Urinary bladder (tissue), 4 donors: ENCODE results near the gene GALR1. TPM values are rescaled to one million over a fixed set of nuclear protein-coding genes. Genes with fewer than 3 reads are reported as not detected.

ENCODE experiments used
- DNase-seq: peaks from one replicate; pipeline ENCODE4 v3.0.0-alpha.2; 2015; ENCODE audit errors: extremely low spot score
- H3K27ac ChIP-seq: one replicate; pipeline ENCODE4 v1.5.1; 2013; ENCODE audit warnings: low read depth, mild to moderate bottlenecking, moderate library complexity
- H3K36me3 ChIP-seq: one replicate; pipeline ENCODE4 v1.6.1; 2013; ENCODE audit warnings: mild to moderate bottlenecking, moderate library complexity; ENCODE audit not compliant: insufficient read depth
- H3K4me1 ChIP-seq: one replicate; pipeline ENCODE4 v1.6.1; 2013; ENCODE audit warnings: mild to moderate bottlenecking, moderate library complexity; ENCODE audit not compliant: insufficient read depth
- H3K4me3 ChIP-seq: one replicate; pipeline ENCODE4 v1.5.1; 2013; ENCODE audit warnings: low read depth, low read length
- WGBS: extraction: QIAGEN DNeasy Blood & Tissue Kit; methylation state at CpG from one replicate; pipeline ENCODE4 v1.1.7; 2013; 5-methylcytosine and 5-hydroxymethylcytosine counted together
- polyA plus RNA-seq: library from polyadenylated mRNA; stranded (reverse); fragments of 200-250 nt; gene quantifications from one replicate; pipeline ENCODE4 v1.2.3, GENCODE V29; 2013
- total RNA-seq: library from RNA; depleted of rRNA; stranded (reverse); fragments of >200 nt; gene quantifications from one replicate; pipeline ENCODE4 v1.2.3, GENCODE V29; 2014
- donor health status: healthy with polysubstance abuse.
- donor health status: healthy.

GALR1 gene
- 1.1 TPM for total RNA-seq
- polyA plus RNA-seq = 0.25 TPM

DNA sequence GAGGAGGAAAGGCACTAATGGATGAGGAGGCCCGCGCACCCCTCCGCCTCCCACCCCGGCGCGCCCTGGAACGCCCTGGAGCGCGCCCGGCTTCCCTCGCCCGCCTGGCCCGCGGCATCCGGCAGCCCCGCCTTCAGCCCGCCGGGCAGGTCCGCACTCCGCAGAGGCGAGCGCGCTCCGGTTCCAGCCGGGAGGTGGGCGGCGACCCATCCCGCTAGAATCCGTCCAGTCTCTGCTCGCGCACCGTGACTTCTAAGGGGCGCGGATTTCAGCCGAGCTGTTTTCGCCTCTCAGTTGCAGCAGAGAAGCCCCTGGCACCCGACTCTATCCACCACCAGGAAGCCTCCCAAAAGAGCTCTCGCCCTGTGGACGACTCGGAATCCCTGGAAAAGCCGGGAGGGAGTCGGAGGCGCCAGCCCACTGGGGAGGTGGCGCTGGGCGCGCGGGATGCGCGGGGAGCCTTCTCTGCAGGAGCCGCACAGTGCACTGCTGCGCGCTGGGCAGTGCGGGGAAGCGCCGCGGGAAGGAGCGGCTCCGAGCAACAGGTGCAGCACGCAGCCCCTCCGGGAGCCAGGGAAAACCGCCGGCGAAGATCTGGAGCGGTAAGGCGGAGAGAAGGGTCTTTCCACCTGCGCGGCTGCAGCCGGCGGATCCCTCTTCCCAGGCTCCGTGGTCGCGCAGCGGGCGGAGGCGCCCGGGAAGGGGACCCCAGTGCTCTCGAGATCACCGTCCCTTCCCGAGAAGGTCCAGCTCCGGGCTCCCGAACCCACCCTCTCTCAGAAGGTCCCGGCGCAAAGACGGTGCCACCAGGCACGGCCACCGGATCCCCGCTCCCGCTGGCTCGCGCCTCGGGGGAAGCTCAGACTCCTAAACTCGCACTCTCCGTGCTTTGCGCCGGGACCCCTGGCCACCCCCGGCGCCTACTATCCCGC lies at the start of gene GALR1:
GALR1 (plus strand) TSS at position 280 of the 932 bp plus-strand sequence. CDS start 701 bp downstream, outside the sequence.
- under 1% methylated on average over 98 of the region's 98 CpGs for WGBS
- H3K36me3 ChIP-seq = no peaks in the 10 kb centered on the region
- no peak for DNase-seq
- no peaks in the 10 kb centered on the region for H3K4me1 ChIP-seq
- H3K4me3 ChIP-seq = peak within 1 kb of the TSS; percentile 9
- H3K27ac ChIP-seq = no peak within 1 kb of the TSS

DNA sequence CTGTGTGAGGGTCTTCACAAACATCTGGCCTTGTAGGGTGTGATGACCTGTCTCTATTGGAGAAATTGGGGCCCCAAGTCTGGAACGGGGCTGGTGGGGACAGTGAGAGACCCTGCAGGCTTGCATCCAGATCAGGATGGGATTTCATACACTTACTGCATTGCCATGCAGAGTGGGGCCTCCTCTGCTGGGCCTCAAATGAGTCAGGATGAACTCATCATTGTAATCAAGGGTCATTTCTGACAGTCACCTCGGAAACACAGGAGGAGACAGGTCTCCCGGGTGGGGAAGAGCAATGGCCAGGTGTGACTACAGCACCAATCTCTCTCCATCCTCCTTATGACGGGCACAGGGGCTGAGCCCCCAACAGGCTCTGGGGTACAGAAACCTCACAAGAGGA lies 48.1 kb upstream of the GALR1 start:
- Histone ChIP-seq H3K4me1 (no peaks in the 10 kb centered on the region), H3K27ac (no peak overlapping the region), H3K36me3 (no peaks in the 10 kb centered on the region), H3K4me3 (no peak overlapping the region)
- DNase-seq = no peak
- 91% methylated on average over 4 of the region's 4 CpGs for WGBS

- Histone ChIP-seq H3K4me3 (no peak overlapping the region), H3K36me3 (no peaks in the 10 kb centered on the region), H3K27ac (no peak overlapping the region), H3K4me1 (no peaks in the 10 kb centered on the region)
- DNase-seq = no peak
- WGBS = 88% methylated on average over 7 of the region's 7 CpGs
Measured at GRCh38 chr18:77202329-77202728, 47.3 kb upstream of the GALR1 start.

GRCh38 chr18:77203071-77203470 lies 46.6 kb upstream of the GALR1 start:
- 57% methylated on average over 12 of the region's 12 CpGs for WGBS

GRCh38 chr18:77203851-77204250 lies 45.8 kb upstream of the GALR1 start:
- H3K27ac ChIP-seq = no peak overlapping the region
- H3K4me1 ChIP-seq = no peaks in the 10 kb centered on the region
- no peak for DNase-seq
- no peaks in the 10 kb centered on the region for H3K36me3 ChIP-seq
- 90% methylated on average over 4 of the region's 4 CpGs for WGBS
- H3K4me3 ChIP-seq = no peak overlapping the region

More at GRCh38 chr18:77203071-77203470, 46.6 kb upstream of the GALR1 start:
- Histone ChIP-seq H3K4me3 (no peak overlapping the region), H3K36me3 (no peaks in the 10 kb centered on the region), H3K4me1 (no peaks in the 10 kb centered on the region), H3K27ac (no peak overlapping the region)
- DNase-seq = no peak

- DNase-seq = no peak
- Histone ChIP-seq H3K4me3 (no peak overlapping the region), H3K36me3 (no peaks in the 10 kb centered on the region), H3K4me1 (no peaks in the 10 kb centered on the region), H3K27ac (no peak overlapping the region)
- 80% methylated on average over 6 of the region's 6 CpGs for WGBS
Measured at GRCh38 chr18:77205769-77206168, 43.9 kb upstream of the GALR1 start.

DNA sequence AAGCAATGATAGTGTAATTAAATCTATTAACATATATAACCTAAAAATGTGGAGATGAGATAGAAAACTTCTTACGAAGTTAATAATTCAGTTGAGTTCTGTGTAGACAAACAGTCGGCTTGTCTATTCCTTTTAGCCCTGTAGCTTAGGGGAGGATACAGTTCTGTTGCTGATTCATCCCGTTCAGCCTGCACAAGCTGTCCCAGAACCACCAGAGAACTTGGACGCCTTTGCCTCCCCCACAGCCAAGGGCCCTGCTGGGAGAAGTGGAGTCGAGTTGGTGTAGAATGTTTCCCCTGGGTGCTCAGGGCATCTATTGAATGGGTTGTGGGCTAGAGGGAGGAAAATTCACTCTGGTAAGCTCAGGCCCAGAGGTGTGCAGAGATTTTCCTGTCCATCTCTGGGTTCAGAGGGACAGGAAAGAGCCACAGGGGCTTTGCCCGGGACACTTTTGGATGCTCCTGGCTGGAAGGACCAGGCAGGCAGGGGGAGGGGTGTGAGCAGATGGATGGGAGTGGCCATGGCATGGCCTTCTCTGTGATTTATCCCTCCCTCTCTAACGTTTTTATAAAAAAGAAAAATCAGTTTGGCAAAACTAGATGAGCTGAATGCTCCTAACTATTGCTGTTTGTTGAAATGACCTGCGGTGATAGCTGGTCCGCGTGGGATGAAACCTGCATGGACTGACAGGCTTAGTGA lies 42.8 kb upstream of the GALR1 start:
- 62% methylated on average over 10 of the region's 10 CpGs for WGBS
- Histone ChIP-seq H3K4me3 (no peak overlapping the region), H3K4me1 (no peaks in the 10 kb centered on the region), H3K27ac (no peak overlapping the region), H3K36me3 (no peaks in the 10 kb centered on the region)
- no peak for DNase-seq

- Histone ChIP-seq H3K4me3 (no peak overlapping the region), H3K36me3 (no peaks in the 10 kb centered on the region), H3K4me1 (no peaks in the 10 kb centered on the region), H3K27ac (no peak overlapping the region)
- WGBS = 24% methylated on average over 10 of the region's 10 CpGs
- no peak for DNase-seq
Measured at GRCh38 chr18:77207540-77207939, 42.1 kb upstream of the GALR1 start.

GRCh38 chr18:77208964-77209363 lies 40.7 kb upstream of the GALR1 start:
- Histone ChIP-seq H3K4me3 (no peak overlapping the region), H3K27ac (no peak overlapping the region), H3K36me3 (no peaks in the 10 kb centered on the region), H3K4me1 (no peaks in the 10 kb centered on the region)
- DNase-seq = no peak
- WGBS = 63% methylated on average over 4 of the region's 4 CpGs

GRCh38 chr18:77209587-77209986 lies 40.1 kb upstream of the GALR1 start:
- Histone ChIP-seq H3K4me3 (no peak overlapping the region), H3K27ac (no peak overlapping the region), H3K4me1 (no peaks in the 10 kb centered on the region), H3K36me3 (no peaks in the 10 kb centered on the region)
- DNase-seq = no peak
- 85% methylated on average over 12 of the region's 12 CpGs for WGBS

- Histone ChIP-seq H3K4me3 (no peak overlapping the region), H3K4me1 (no peaks in the 10 kb centered on the region), H3K27ac (no peak overlapping the region), H3K36me3 (no peaks in the 10 kb centered on the region)
- WGBS = 53% methylated on average over 7 of the region's 7 CpGs
- DNase-seq = no peak
Measured at GRCh38 chr18:77210249-77210648, 39.4 kb upstream of the GALR1 start.

DNA sequence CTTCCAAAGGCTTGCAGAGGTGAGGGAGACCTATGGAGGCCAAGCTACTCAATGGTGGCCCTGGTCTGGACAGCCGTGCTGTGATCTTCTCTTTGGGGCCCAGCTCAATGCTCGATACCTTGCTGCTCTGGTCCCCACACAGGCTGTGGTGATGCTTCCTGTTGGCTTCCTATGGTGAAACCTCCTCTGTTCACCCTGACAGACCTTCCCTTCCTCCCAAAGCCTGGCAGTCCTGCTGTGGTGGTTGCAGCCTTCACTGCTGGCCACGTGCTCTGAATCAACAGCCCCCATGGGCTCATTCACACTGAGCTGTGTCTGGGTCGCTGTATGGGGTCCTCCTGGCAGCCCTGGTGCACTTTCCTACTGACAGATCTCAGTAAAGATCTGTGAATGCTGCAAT lies 31.0 kb upstream of the GALR1 start:
- no peak for DNase-seq
- WGBS = 74% methylated on average over 4 of the region's 4 CpGs
- Histone ChIP-seq H3K27ac (no peak overlapping the region), H3K4me3 (no peak overlapping the region), H3K4me1 (no peaks in the 10 kb centered on the region), H3K36me3 (no peaks in the 10 kb centered on the region)

DNA sequence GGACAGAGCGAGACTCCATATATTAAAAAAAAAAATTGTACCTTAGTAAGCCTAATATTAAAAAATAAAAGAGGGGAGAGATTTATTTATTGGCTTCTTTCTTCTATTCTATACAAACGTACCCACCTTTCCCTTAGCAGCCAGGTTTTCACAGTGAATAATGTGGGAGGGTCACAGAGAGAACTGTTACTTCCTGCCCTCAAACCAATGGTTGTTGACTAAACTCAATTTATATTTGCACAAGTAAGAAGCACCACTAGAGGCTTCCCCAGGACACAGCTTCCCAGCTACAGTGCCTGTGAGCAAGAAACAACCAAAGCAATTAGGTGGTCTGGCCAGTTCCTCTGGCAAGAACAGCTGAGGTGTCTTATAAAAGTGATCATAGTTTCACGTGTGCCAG lies 28.9 kb upstream of the GALR1 start:
- Histone ChIP-seq H3K4me1 (no peaks in the 10 kb centered on the region), H3K27ac (no peak overlapping the region), H3K36me3 (no peaks in the 10 kb centered on the region), H3K4me3 (no peak overlapping the region)
- 71% methylated on average over 3 of the region's 3 CpGs for WGBS
- DNase-seq = no peak

GRCh38 chr18:77222464-77222863 lies 27.2 kb upstream of the GALR1 start:
- no peaks in the 10 kb centered on the region for H3K36me3 ChIP-seq
- no peaks in the 10 kb centered on the region for H3K4me1 ChIP-seq
- no peak for DNase-seq
- H3K4me3 ChIP-seq = no peak overlapping the region
- H3K27ac ChIP-seq = no peak overlapping the region
- WGBS = 64% methylated on average over 3 of the region's 3 CpGs
